Measurements from ENCODE around the gene PRKAG2.

The PRKAG2 gene

DNA sequence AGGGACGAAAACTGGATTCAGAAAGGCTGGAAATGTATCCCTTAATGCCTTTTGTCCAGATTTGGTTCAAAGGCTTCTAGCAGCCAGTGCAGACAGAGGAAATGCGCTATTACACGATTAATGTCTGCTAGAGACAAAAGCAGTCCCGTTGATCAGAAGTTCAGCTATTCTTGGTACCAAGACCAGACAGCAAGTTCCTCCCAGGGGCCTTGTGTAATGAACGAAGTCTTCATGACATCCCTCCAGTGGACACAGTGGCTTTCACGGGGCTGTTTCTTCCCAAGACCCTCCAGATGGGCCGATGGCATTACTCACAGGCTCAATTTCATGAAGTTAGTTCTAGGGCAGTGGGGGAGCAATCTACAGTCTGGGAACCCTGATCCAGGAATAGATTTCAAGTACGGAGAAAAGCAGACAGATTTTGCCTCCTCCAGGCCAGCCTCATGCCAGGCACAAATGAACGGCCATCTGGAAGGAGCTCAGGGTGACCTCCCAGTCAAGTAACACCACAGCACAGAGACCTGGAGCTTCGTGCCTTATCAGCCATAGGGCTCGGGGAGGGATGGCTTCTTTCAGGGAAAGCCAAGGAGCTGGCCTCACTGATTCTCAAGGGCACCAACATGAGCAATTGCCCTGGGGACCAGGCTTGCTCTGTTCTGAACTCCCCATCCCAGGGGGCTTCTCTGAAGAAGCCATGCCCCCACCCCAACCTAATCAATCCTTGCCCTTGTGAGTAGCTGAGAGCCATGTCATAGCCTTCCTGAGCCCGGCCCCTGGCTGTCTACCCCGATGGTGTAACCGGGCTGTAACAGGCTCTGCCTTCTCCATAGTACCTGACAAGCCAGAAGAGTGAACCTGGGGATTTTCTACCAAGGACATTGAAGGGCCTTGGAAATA, 101.1 kb downstream of the PRKAG2 start:
- FAIRE-seq = no peak

DNA sequence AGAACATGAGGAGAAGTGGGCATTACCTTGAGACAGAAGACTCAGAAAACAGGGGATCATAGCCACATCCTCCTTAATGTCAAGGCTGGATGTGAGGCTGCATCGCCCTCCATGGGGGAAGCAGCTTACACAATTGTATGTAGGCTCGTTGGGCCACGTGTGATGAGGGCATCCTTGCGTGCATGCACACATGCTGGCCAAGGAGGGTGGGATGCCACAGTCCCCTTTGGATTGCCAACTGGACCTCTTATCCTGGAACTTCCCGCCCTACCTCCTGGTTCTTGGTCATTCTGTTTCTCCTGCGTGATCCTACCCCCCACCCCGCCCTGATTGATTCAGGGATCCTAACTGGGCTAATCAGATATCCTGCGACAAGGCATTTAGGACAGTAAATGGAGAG, 102.0 kb downstream of the PRKAG2 start:
- TF ChIP-seq SPI1 (IDR thresholded peaks at IDR 0.05; ENCODE audit: low read depth, low read length) (no peak), POU2F2 (IDR thresholded peaks at IDR 0.05; ENCODE audit: low read depth, low read length) (no peak), POLR2A (IDR thresholded peaks at IDR 0.05; ENCODE audit: low read depth, low read length) (no peak), PAX5 (IDR thresholded peaks at IDR 0.05; ENCODE audit: insufficient read depth, low read length, severe bottlenecking) (no peak), POLR2AphosphoS5 (IDR thresholded peaks at IDR 0.05; ENCODE audit: low read depth, low read length) (no peak), TAF1 (IDR thresholded peaks at IDR 0.05; ENCODE audit: low read depth, low read length) (no peak)
- FAIRE-seq = no peak
- DNase-seq (ENCODE audit: insufficient read length, low spot score) = no peak

More for the DNA sequence above, 101.1 kb downstream of the PRKAG2 start:
- TF ChIP-seq TAF1 (IDR thresholded peaks at IDR 0.05; ENCODE audit: low read depth, low read length) = no peak
- TF ChIP-seq SPI1 (IDR thresholded peaks at IDR 0.05; ENCODE audit: low read depth, low read length) = no peak
- no peak for TF ChIP-seq POLR2AphosphoS5 (IDR thresholded peaks at IDR 0.05; ENCODE audit: low read depth, low read length)
- no peak for TF ChIP-seq POU2F2 (IDR thresholded peaks at IDR 0.05; ENCODE audit: low read depth, low read length)
- TF ChIP-seq POLR2A (IDR thresholded peaks at IDR 0.05; ENCODE audit: low read depth, low read length) = no peak
- TF ChIP-seq PAX5 (IDR thresholded peaks at IDR 0.05; ENCODE audit: insufficient read depth, low read length, severe bottlenecking) = no peak
- DNase-seq (ENCODE audit: insufficient read length, low spot score) = no peak

DNA sequence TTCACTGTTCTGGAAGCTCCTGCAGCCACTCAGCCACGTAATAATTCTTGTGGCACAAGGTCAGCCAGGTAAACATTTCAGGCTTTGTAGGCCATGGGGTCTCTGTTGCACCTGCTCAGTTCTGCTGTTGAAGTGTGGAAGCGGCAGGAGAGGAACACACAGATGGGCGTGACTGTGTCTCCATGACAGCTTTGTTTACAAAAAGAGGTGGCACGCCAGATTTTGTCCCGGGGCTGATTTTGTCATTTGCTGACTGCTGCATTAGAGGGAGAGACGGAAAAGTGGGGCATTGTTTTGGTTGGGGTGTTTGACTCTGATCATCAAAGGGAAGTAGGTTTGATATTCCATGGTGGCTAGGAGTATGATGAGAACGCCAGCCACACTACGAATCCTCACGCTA, 103.1 kb downstream of the PRKAG2 start:
- DNase-seq (ENCODE audit: insufficient read length, low spot score) (no peak), FAIRE-seq (no peak)

DNA sequence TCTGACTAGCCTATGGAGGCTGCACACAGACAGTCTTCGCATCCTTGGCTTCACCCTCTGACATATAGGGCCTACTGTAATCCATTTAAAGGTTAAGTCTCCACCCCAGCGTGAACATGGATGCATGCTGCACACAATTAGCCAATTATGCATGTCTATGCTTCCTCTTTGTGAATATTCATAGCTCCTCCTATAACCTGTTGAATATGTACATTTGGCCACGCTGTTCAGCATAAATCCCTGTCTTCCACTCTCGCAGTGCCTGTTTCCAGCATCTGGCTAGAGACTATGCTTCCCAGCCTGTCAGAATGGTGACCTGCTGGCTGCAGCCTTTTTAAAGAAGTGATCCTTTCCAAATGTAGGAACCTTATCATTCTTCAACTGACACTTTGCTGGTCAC, 106.7 kb downstream of the PRKAG2 start:
- DNase-seq (ENCODE audit: insufficient read length, low spot score) (no peak), FAIRE-seq (no peak)
- TF ChIP-seq POLR2A (IDR thresholded peaks at IDR 0.05; ENCODE audit: low read depth, low read length) (no peak), POLR2AphosphoS5 (IDR thresholded peaks at IDR 0.05; ENCODE audit: low read depth, low read length) (no peak), POU2F2 (IDR thresholded peaks at IDR 0.05; ENCODE audit: low read depth, low read length) (no peak), TAF1 (IDR thresholded peaks at IDR 0.05; ENCODE audit: low read depth, low read length) (no peak), PAX5 (IDR thresholded peaks at IDR 0.05; ENCODE audit: insufficient read depth, low read length, severe bottlenecking) (no peak), SPI1 (IDR thresholded peaks at IDR 0.05; ENCODE audit: low read depth, low read length) (no peak)

More for the DNA sequence above, 103.1 kb downstream of the PRKAG2 start:
- TF ChIP-seq PAX5 (IDR thresholded peaks at IDR 0.05; ENCODE audit: insufficient read depth, low read length, severe bottlenecking) (no peak), POLR2AphosphoS5 (IDR thresholded peaks at IDR 0.05; ENCODE audit: low read depth, low read length) (no peak), TAF1 (IDR thresholded peaks at IDR 0.05; ENCODE audit: low read depth, low read length) (no peak), SPI1 (IDR thresholded peaks at IDR 0.05; ENCODE audit: low read depth, low read length) (no peak), POU2F2 (IDR thresholded peaks at IDR 0.05; ENCODE audit: low read depth, low read length) (no peak)

DNA sequence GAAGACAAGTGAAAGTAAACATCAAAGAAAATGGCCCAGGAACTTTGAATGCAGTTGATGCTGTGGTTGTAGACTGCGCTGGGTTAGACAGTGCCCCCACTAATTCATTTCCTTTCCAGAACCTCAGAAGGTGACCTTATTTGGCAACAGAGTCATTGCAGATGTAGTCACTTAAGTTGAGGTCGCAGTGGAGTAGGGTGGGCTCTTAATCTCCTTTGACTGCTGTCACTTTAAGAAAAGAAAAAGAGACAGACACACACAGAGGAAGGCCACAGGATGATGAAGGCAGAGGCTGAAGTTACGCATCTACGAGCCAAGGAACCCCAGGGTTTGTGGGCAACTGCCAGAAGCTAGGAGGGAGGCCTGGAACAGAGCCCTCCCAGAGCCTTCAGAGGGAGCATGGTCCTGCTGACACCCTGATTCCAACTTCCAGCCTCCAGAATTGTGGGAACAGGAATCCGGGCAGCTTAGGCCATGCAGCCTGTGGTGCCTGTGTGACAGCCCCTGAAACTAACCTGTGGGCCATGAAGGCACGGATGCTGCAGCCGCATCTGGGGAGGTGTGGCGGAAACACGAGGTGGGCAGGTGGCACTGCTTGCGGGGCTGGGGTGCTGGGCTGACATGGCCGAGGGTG, 107.6 kb downstream of the PRKAG2 start:
- FAIRE-seq = no peak
- no peak for DNase-seq (ENCODE audit: insufficient read length, low spot score)
- TF ChIP-seq POLR2A (IDR thresholded peaks at IDR 0.05; ENCODE audit: low read depth, low read length) (no peak), TAF1 (IDR thresholded peaks at IDR 0.05; ENCODE audit: low read depth, low read length) (no peak), PAX5 (IDR thresholded peaks at IDR 0.05; ENCODE audit: insufficient read depth, low read length, severe bottlenecking) (no peak), SPI1 (IDR thresholded peaks at IDR 0.05; ENCODE audit: low read depth, low read length) (no peak), POLR2AphosphoS5 (IDR thresholded peaks at IDR 0.05; ENCODE audit: low read depth, low read length) (no peak), POU2F2 (IDR thresholded peaks at IDR 0.05; ENCODE audit: low read depth, low read length) (no peak)

DNA sequence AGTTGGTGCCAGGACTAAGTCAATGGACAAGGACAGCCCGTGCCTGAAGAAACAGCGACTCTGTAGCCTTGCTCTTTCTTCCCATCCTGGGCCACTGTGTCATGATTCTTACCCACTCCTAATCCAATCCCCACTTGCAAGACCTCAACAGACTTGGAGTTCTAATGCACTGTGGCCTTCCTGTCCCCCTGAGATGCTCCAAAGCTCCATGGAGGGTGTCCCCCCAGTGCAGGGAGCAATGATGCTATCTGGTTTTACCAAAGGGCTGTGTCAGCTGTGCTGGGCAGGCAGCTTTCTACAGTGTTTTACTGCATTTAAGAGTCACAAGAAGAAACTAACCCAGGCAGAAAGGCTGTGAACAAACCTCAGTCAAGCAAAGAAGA, 108.1 kb downstream of the PRKAG2 start:
- peak; percentile 23 for FAIRE-seq
- no peak for TF ChIP-seq POLR2A (IDR thresholded peaks at IDR 0.05; ENCODE audit: low read depth, low read length)
- no peak for TF ChIP-seq POLR2AphosphoS5 (IDR thresholded peaks at IDR 0.05; ENCODE audit: low read depth, low read length)
- no peak for TF ChIP-seq SPI1 (IDR thresholded peaks at IDR 0.05; ENCODE audit: low read depth, low read length)
- no peak for TF ChIP-seq TAF1 (IDR thresholded peaks at IDR 0.05; ENCODE audit: low read depth, low read length)
- TF ChIP-seq PAX5 (IDR thresholded peaks at IDR 0.05; ENCODE audit: insufficient read depth, low read length, severe bottlenecking) = no peak
- no peak for TF ChIP-seq POU2F2 (IDR thresholded peaks at IDR 0.05; ENCODE audit: low read depth, low read length)
- DNase-seq (ENCODE audit: insufficient read length, low spot score) = no peak

DNA sequence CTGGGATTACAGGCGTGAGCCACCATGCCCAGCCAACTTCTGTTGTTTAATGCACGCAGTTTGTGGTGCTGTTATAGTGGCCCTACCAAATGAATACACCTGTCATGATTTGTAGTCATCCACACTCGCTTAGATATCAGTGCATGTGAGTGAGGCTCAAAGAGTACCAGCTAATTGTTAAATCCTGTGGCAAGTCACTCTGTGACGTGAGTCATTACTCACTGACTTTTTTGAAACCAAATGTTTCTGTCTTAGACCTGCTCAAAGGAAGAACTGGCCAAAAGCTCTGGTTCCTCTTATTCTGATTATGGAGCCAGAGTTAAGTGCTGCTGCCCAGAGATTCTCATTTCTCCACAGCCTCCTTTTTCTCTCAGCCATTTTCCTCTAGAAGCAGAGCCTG, 109.4 kb downstream of the PRKAG2 start:
- no peak for DNase-seq (ENCODE audit: insufficient read length, low spot score)
- TF ChIP-seq POLR2AphosphoS5 (IDR thresholded peaks at IDR 0.05; ENCODE audit: low read depth, low read length) = no peak
- peak; percentile 30; the same call in 1 of the 2 replicates for TF ChIP-seq SPI1 (IDR thresholded peaks at IDR 0.05; ENCODE audit: low read depth, low read length)
- TF ChIP-seq PAX5 (IDR thresholded peaks at IDR 0.05; ENCODE audit: insufficient read depth, low read length, severe bottlenecking) = no peak
- peak; percentile 13 for FAIRE-seq

DNA sequence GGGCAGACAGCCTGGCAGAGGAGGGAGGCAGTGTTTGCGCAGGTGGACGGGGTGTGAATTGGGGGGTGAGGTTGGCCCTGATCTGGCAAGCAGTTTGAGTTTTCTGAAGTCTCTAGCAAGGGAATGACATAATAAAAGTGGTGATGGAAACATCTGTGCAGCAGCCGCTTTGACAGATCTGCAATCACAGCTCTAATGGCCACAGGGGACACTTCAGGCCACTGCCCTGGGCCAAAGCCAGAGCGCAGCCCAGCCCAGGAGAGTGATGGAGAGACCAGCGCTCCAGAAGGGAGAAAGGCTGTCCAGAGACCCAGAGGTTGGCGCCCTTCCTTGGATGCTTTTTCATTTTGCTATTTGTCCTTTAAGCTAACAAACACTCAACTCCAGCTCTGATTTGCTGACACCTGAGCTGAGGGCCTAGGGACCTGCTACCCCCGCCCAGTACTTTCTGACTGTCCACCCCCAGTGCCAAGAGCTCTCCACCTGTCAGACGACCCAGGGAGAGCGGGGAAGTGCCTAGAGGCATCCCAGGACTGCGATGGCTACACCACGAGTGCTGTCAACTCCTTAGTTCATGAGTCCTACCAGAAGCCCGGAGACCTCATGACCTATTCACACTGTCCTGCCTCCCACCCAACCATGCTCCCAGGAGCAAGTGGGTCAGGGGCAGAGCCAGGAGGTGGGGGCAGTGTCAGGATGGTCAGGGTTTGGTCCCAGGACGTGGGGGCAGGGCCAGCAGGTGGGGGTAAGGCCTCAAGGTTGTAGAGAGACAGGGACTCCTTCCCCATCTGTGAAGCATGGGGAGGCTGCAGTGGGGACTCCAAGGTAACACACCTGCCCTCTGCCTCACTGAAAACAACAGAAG, 112.6 kb downstream of the PRKAG2 start:
- TF ChIP-seq POLR2AphosphoS5 (IDR thresholded peaks at IDR 0.05; ENCODE audit: low read depth, low read length) = no peak
- no peak for TF ChIP-seq POU2F2 (IDR thresholded peaks at IDR 0.05; ENCODE audit: low read depth, low read length)
- TF ChIP-seq SPI1 (IDR thresholded peaks at IDR 0.05; ENCODE audit: low read depth, low read length) = no peak
- no peak for TF ChIP-seq TAF1 (IDR thresholded peaks at IDR 0.05; ENCODE audit: low read depth, low read length)
- TF ChIP-seq PAX5 (IDR thresholded peaks at IDR 0.05; ENCODE audit: insufficient read depth, low read length, severe bottlenecking) = no peak
- FAIRE-seq (no peak), DNase-seq (ENCODE audit: insufficient read length, low spot score) (no peak)

Measured in GM12891 (cell line).